Measurements from ENCODE around the gene OR7G2.

GRCh38 chr19:9149997-9150396 lies 42.7 kb upstream of the OR7G2 start:
- TF ChIP-seq SUZ12 (IDR thresholded peaks at IDR 0.05; ENCODE audit: extremely low read depth, insufficient read depth, insufficient read length) = no peak
- TF ChIP-seq YY1 (IDR thresholded peaks at IDR 0.05; ENCODE audit: insufficient read depth, insufficient read length) = no peak
